Measurements from ENCODE around the gene ZNF580. TPM values are rescaled to one million over a fixed set of nuclear protein-coding genes. Genes with fewer than 3 reads are reported as not detected.

The ZNF580 gene
- total and polyA plus RNA-seq, 2 of the 13 experiments (the other 11 are each of a cell fraction or from before 2014, with no cell fraction given) = 4.4 to 6.0 TPM

DNA sequence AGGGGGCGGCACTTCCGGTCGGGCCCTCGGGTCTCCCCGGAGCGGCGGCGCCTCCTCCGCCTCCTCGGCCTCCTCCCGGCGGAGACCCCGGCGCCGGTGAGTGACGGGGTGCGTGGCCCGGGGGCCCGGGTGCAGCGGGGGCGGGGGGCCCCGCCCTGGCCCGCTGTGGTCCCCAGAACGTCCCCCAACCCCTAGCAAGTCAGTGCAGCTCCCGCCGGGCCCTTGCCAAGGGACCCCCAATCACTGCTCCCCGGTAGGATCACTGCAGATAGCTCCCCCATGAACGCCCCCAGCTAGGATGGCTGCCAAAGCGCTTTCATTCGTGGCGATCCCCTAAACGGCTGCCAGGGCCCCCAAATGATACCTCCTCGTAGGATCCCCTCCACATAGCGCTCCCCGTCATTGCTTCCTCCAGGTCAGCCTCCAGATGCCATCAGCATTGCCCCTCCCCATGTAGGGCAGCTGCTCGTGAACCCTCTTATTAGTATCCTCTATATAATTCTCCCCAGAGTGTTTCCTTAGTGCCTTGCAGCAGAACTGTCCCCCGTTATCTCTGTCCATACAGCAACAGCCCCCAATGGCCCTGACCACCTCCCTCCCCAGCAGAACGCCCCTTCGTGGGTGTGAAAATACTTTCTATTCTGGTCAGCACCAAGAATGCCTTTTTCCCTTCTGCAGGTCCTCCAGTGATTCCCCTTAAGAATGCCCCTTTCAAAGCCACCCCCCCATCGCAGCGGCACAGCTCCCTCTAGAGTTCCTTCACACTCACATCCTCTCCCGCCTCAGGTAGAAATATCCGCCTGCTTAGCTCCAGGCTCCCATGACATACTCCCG, 34.9 kb upstream of the ZNF580 start, which contains the start of gene ZNF865:
Gene ZNF865 (plus strand): TSS at position 11 of the 834 bp plus-strand sequence. CDS start 7,972 bp downstream, outside the sequence.
- BruUV-seq (replicated peaks) = no TSS peak
- Histone ChIP-seq H3K27ac (ENCODE audit: extremely low read length, insufficient read depth, low read length) (peak within 1 kb of the TSS; percentile 81), H3K4me3 (replicated peaks in 1 of 3; ENCODE audit: insufficient read depth in 1 of 3, low read depth in 2 of 3, low read length in 3 of 3) (peak within 1 kb of the TSS; percentile 81 to 85 (median 84)), H3K27me3 (ENCODE audit: control insufficient read depth in 1 of 2, insufficient read depth in 2 of 2, low read length in 2 of 2) (no peaks in the 10 kb centered on the region; a peak in 1 of 5 replicates), H4K20me1 (ENCODE audit: insufficient read depth, low read length) (no peaks in the 10 kb centered on the region), H3K4me2 (ENCODE audit: low read depth, low read length) (peak within 1 kb of the TSS; percentile 97), H3K9ac (ENCODE audit: insufficient read depth, low read depth, low read length) (peak within 1 kb of the TSS; percentile 84), H3K79me2 (ENCODE audit: insufficient read depth, low read length) (peaks cover 15% of the 10 kb centered on the region), H3K36me3 (replicated peaks in 1 of 2; ENCODE audit: control insufficient read depth in 1 of 2, insufficient read depth in 2 of 2, low read length in 2 of 2) (peaks cover 0 to 2% of the 10 kb centered on the region in 2 experiments; a peak in 1 of 5 replicates), H2AFZ (ENCODE audit: low read length) (no peak within 1 kb of the TSS), H3K4me1 (ENCODE audit: insufficient read depth, low read length) (peaks cover 48% of the 10 kb centered on the region), H3K9me3 (ENCODE audit: low read length) (no peaks in the 10 kb centered on the region)
- ATAC-seq (peak; percentile 69), FAIRE-seq (peak; percentile 76), DNase-seq (ENCODE audit: low spot score) (peak; percentile 72)
- intact Hi-C loops (cut with micrococcal nuclease; ENCODE audit: unreplicated experiment) (loop anchor here (1.0 to 10.0 kb wide), 2 partner anchors 51 to 89 kb away; no protein-coding TSS in a partner anchor), in situ Hi-C loops (cut with HindIII; ENCODE audit: extremely low pct_ligation_motif_present, low pct_unique_long_range_greater_than_20kb) (loop anchor here (5.0 kb wide), 1 partner anchor 89 kb away; no protein-coding TSS in a partner anchor)
- POLR2A ChIA-PET = interaction anchor here (0.5 to 2.8 kb wide), 18 partner anchors 12 to 347 kb away, joined by 3 to 23 read pairs (median 5); partner anchors contain the start of genes ISOC2, PPP6R1, U2AF2 and ZNF628
- CTCF ChIA-PET (ENCODE audit: low intra/inter-chr PET ratio, low total read pairs) = interaction anchor here (0.9 to 3.0 kb wide), 2 partner anchors 26 to 89 kb away, joined by 3 to 25 read pairs; no protein-coding TSS in a partner anchor
- WGBS (ENCODE audit: low lambda C conversion rate) = 2% methylated on average over 16 of the region's 44 CpGs
- no peak for TF ChIP-seq NR2F6 (IDR thresholded peaks at IDR 0.05)
- no peak for TF ChIP-seq NR2F6 (CRISPR knock-in tag; IDR thresholded peaks at IDR 0.05)
- TF ChIP-seq ZNF232 (CRISPR knock-in tag; IDR thresholded peaks at IDR 0.05; ENCODE audit: borderline replicate concordance) = no peak
- peak; percentile 9; the same call in 1 of the 2 replicates for TF ChIP-seq ZNF639 (CRISPR knock-in tag; conservative IDR thresholded peaks at IDR 0.05)
- TF ChIP-seq ZNF839 (CRISPR knock-in tag; IDR thresholded peaks at IDR 0.05; ENCODE audit: borderline replicate concordance) = no peak
- no peak for TF ChIP-seq ZBTB21 (CRISPR knock-in tag; IDR thresholded peaks at IDR 0.05)
- TF ChIP-seq THAP7 (CRISPR knock-in tag; IDR thresholded peaks at IDR 0.05) = no peak
- peak; percentile 81 for TF ChIP-seq RFX5 (IDR thresholded peaks at IDR 0.05; ENCODE audit: low read depth, low read length)
- TF ChIP-seq SIN3A (IDR thresholded peaks at IDR 0.05; ENCODE audit: borderline replicate concordance, low read depth, low read length) = peak; percentile 43; the same call in 1 of the 2 replicates
- peak; percentile 51; the same call in 1 of the 2 replicates for TF ChIP-seq RXRB (CRISPR knock-in tag; IDR thresholded peaks at IDR 0.05; ENCODE audit: borderline replicate concordance)
- TF ChIP-seq ARNT2 (CRISPR knock-in tag; IDR thresholded peaks at IDR 0.05; ENCODE audit: low read depth) = 0 out of 2 replicates have a peak, but pooled peaks have one; percentile 23
- no peak for TF ChIP-seq HIC2 (CRISPR knock-in tag; IDR thresholded peaks at IDR 0.05; ENCODE audit: low read depth)
- no peak for TF ChIP-seq HIVEP1 (CRISPR knock-in tag; IDR thresholded peaks at IDR 0.05)
- TF ChIP-seq, protein P1, sequence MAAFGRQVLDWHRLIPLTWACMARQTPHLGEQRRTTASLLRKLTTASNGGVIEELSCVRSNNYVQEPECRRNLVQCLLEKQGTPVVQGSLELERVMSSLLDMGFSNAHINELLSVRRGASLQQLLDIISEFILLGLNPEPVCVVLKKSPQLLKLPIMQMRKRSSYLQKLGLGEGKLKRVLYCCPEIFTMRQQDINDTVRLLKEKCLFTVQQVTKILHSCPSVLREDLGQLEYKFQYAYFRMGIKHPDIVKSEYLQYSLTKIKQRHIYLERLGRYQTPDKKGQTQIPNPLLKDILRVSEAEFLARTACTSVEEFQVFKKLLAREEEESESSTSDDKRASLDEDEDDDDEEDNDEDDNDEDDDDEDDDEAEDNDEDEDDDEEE (CRISPR knock-in tag; IDR thresholded peaks at IDR 0.05) = 0 out of 2 replicates have a peak, but pooled peaks have one; percentile 22
- TF ChIP-seq ZNF788 (CRISPR knock-in tag; IDR thresholded peaks at IDR 0.05; ENCODE audit: borderline replicate concordance) = peak; percentile 37; the same call in 1 of the 2 replicates
- no peak for TF ChIP-seq SRSF4 (IDR thresholded peaks at IDR 0.05; ENCODE audit: low read depth, low read length, poor library complexity, severe bottlenecking)
- no peak for TF ChIP-seq ZBTB3 (CRISPR knock-in tag; IDR thresholded peaks at IDR 0.05; ENCODE audit: borderline replicate concordance, low read depth)
- TF ChIP-seq ATAD3A (CRISPR knock-in tag; IDR thresholded peaks at IDR 0.05) = no peak
- peak; percentile 40 for TF ChIP-seq GATAD1 (CRISPR knock-in tag; IDR thresholded peaks at IDR 0.05)
